ENCODE data around the gene PPP1R1B. TPM values are rescaled to one million over a fixed set of nuclear protein-coding genes. Genes with fewer than 3 reads are reported as not detected.
A peak's percentile ranks its signal among the peaks of the same experiment; 100 is the strongest.

The PPP1R1B gene
- total and polyA plus RNA-seq, 3 donors from 2014 or later, result 22.4 to 63.1 (median 24.3) TPM

DNA sequence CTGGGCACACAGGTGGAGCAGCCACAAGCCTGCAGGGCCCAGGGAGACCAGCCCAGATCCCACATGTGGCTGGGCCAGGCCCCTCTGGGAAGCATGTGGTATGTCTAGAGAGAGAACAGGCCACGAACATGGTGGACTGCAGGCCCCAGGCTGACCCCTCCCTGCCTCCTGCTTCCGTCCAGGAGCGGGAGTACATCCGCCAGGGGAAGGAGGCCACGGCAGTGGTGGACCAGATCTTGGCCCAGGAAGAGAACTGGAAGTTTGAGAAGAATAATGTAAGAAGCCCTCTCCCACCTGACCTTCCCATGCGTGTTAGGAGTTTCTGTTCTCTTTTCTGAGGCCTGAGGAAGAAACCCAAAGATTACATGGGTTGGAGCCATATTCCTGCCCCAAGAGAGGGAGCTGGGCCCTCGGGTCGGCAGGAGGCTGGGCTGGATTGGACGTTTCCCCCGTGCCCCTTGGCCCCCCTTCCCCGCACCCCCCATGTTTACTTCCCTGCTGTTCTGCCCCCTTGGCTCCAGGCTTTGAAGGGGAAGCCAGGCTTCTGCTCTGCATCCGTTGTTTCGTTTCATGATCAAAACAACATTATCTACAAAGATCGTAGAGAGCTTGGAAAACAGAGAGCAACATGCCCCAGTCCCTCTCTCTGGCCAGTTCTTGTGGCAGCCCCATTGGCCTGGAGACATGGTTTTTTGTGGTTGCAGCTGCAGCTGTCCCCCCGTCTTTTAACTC lies 32.7 kb downstream of the PPP1R1B start:
- intact Hi-C loops (cut with DNase I; ENCODE audit: low total_unique reads), result no loop called here
- DNase-seq, result no peak
- WGBS, 2 donors, result 57 to 61% methylated on average over 14 to 15 of the region's 15 CpGs
- no peaks in the 10 kb centered on the region for H3K27me3 ChIP-seq
- peak overlapping the region in 1 of 2 donors; percentile 69 for H3K27ac ChIP-seq
- peaks cover 4% of the 10 kb centered on the region for H3K4me1 ChIP-seq
- H3K4me3 ChIP-seq, result no peak overlapping the region
- no peaks in the 10 kb centered on the region for H3K9me3 ChIP-seq
- TF ChIP-seq, protein P1, sequence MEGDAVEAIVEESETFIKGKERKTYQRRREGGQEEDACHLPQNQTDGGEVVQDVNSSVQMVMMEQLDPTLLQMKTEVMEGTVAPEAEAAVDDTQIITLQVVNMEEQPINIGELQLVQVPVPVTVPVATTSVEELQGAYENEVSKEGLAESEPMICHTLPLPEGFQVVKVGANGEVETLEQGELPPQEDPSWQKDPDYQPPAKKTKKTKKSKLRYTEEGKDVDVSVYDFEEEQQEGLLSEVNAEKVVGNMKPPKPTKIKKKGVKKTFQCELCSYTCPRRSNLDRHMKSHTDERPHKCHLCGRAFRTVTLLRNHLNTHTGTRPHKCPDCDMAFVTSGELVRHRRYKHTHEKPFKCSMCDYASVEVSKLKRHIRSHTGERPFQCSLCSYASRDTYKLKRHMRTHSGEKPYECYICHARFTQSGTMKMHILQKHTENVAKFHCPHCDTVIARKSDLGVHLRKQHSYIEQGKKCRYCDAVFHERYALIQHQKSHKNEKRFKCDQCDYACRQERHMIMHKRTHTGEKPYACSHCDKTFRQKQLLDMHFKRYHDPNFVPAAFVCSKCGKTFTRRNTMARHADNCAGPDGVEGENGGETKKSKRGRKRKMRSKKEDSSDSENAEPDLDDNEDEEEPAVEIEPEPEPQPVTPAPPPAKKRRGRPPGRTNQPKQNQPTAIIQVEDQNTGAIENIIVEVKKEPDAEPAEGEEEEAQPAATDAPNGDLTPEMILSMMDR (IDR thresholded peaks at IDR 0.05), result no peak
- TF ChIP-seq POLR2A (IDR thresholded peaks at IDR 0.05), result no peak
- no peaks in the 10 kb centered on the region for H3K36me3 ChIP-seq (ENCODE audit: low read depth, missing control alignments)

DNA sequence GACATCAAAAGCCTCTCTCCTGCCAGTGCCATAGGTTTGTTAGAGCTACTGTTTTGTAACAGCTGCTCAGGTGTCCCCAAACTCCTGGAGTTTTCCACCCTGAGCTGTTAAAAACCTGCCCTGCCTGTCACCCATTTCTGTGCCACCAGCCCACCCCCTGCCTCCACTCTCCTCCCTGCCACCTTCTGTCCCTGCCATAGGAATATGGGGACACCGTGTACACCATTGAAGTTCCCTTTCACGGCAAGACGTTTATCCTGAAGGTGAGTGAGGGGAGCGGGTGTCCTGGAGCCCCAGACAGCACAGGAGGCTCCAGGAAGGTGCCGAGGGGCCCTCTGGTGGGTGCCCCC lies 33.2 kb downstream of the PPP1R1B start:
- TF ChIP-seq, protein P1 (IDR thresholded peaks at IDR 0.05), result no peak
- TF ChIP-seq POLR2A (IDR thresholded peaks at IDR 0.05), result no peak
- no peak overlapping the region for H3K4me3 ChIP-seq
- H3K4me1 ChIP-seq, result peaks cover 4% of the 10 kb centered on the region
- peak overlapping the region; percentile 24 to 69 for H3K27ac ChIP-seq
- H3K27me3 ChIP-seq, result no peaks in the 10 kb centered on the region
- DNase-seq, result no peak
- intact Hi-C loops (cut with DNase I; ENCODE audit: low total_unique reads), result no loop called here
- H3K9me3 ChIP-seq, result no peaks in the 10 kb centered on the region
- 74 to 78% methylated on average over 5 of the region's 5 CpGs for WGBS, 2 donors
- H3K36me3 ChIP-seq (ENCODE audit: low read depth, missing control alignments), result no peaks in the 10 kb centered on the region

DNA sequence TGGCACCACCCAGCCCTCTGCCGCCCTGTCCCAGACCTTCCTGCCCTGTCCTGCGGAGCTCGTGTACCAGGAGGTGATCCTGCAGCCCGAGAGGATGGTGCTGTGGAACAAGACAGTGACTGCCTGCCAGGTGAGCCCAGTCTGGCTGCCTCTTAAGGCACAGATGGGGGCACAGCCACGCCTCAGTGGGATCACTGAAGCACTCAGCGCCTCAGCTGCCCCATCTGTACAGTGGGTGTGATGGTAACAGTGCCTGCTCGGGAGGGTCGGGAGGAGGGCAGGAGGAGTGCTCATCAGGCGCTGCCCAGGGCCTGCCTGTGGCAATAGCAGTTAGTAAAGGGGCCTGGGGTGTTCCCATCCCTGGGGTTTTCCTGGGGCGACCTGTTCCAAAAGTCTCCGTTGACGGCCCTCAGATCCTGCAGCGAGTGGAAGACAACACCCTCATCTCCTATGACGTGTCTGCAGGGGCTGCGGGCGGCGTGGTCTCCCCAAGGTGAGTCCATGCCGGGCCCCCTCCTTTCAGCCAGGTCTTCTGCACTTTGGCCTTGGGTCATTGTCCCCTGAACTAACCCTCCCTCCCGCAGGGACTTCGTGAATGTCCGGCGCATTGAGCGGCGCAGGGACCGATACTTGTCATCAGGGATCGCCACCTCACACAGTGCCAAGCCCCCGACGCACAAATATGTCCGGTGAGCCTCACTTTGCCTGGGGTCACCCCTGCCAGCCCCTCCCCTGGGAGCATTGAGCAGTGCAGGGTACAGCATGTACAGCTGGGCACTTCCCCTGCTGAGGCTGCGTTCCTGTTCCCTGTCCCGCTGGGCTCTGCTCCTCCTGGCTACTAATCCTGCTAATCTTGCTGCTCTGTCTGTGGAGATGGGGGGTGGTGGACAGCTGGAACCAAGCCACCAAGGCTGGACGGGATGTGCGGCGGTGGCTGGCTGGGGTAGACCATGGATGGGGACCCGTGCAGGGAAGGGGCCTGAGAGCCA lies 33.9 kb downstream of the PPP1R1B start:
- Histone ChIP-seq H3K27me3 (no peaks in the 10 kb centered on the region), H3K4me3 (no peak overlapping the region), H3K27ac (peak overlapping the region; percentile 24 to 69), H3K9me3 (no peaks in the 10 kb centered on the region), H3K4me1 (peaks cover 4% of the 10 kb centered on the region), H3K36me3 (ENCODE audit: low read depth, missing control alignments) (no peaks in the 10 kb centered on the region)
- 69 to 85% methylated on average over 21 to 35 of the region's 35 CpGs for WGBS, 2 donors
- no peak for DNase-seq
- TF ChIP-seq, protein P1 (IDR thresholded peaks at IDR 0.05), result no peak
- TF ChIP-seq POLR2A (IDR thresholded peaks at IDR 0.05), result no peak
- intact Hi-C loops (cut with DNase I; ENCODE audit: low total_unique reads), result no loop called here

DNA sequence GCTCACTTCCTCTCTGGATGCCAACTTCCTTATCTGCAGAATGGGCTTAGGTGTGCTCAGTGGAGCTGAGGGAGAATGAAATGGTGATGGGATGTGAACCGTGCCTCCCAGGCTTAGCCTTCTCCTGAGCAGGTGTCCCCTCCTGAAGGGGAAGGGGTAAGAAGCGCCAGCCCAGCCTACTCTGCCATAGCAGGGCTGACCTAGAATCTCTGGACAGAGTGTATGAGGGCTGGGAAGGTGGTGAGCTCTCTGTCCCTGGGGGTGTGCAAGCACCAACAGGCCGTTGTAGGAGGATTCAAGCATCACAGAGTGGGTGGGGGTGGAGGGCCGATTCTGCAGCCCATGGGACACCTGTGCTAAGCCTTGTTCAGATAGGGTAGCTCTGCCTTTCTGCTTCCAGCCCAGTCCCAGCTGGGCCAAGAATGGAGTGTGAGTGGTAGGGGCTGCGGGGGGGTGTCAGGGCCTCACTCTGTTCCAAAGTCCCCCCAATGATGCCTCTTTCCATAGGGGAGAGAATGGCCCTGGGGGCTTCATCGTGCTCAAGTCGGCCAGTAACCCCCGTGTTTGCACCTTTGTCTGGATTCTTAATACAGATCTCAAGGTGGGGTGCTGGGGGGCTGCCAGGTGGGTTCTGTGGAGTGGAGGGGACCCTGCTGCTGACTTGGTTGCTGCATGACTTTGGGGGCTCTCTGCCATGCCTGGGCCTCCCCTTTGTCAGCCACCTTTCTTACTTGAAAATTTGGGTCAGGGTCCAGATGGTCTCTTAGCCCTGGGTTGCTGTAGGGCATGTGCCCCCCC lies 35.2 kb downstream of the PPP1R1B start:
- DNase-seq, result no peak
- Histone ChIP-seq H3K36me3 (ENCODE audit: low read depth, missing control alignments) (no peaks in the 10 kb centered on the region), H3K9me3 (no peaks in the 10 kb centered on the region), H3K4me3 (no peak overlapping the region), H3K4me1 (peaks cover 11% of the 10 kb centered on the region), H3K27ac (no peak overlapping the region), H3K27me3 (no peaks in the 10 kb centered on the region)
- WGBS, 2 donors, result 73 to 90% methylated on average over 3 to 8 of the region's 8 CpGs
- intact Hi-C loops (cut with DNase I; ENCODE audit: low total_unique reads), result no loop called here
- no peak for TF ChIP-seq POLR2A (IDR thresholded peaks at IDR 0.05)
- TF ChIP-seq, protein P1 (IDR thresholded peaks at IDR 0.05), result no peak

All from testis (tissue), 3 donors.